GM12878 (cell line): Measurements from ENCODE around the gene CYREN. TPM values are rescaled to one million over a fixed set of nuclear protein-coding genes. Genes with fewer than 3 reads are reported as not detected.

Experiments used
- BACH1 ChIP-seq: fragments of 450-650 bp; IDR thresholded peaks from 2 replicates; pipeline ENCODE4 v1.6.1; 2017; ENCODE audit warnings: mild to moderate bottlenecking, borderline replicate concordance
- BCL11A ChIP-seq: IDR thresholded peaks from 2 replicates; pipeline ENCODE4 v1.6.1; 2011; ENCODE audit warnings: low read depth, low read length
- CREM ChIP-seq: IDR thresholded peaks from 2 replicates; pipeline ENCODE4 v1.6.1; 2014; ENCODE audit warnings: antibody characterized with exemption, low read depth
- E2F8 ChIP-seq: fragments of 450-650 bp; IDR thresholded peaks from 2 replicates; pipeline ENCODE4 v1.6.1; 2018; ENCODE audit warnings: mild to moderate bottlenecking, low read depth, moderate library complexity; ENCODE audit not compliant: partially characterized antibody
- MLLT1 ChIP-seq: fragments of 450-650 bp; IDR thresholded peaks from 2 replicates; pipeline ENCODE4 v1.6.1; 2016; ENCODE audit warnings: mild to moderate bottlenecking
- MTA2 ChIP-seq: fragments of 450-650 bp; IDR thresholded peaks from 2 replicates; pipeline ENCODE4 v1.6.1; 2016; ENCODE audit warnings: low read depth, mild to moderate bottlenecking, moderate library complexity
- NFYA ChIP-seq: IDR thresholded peaks from 2 replicates; pipeline ENCODE4 v1.6.1; 2011; ENCODE audit warnings: low read depth, mild to moderate bottlenecking, low read length, improper control_type of control experiment, borderline replicate concordance
- PBX3 ChIP-seq: IDR thresholded peaks from 2 replicates; pipeline ENCODE4 v1.6.1; 2011; ENCODE audit warnings: mild to moderate bottlenecking, low read depth, low read length, moderate library complexity; ENCODE audit not compliant: insufficient replicate concordance
- POLR2AphosphoS5 ChIP-seq: IDR thresholded peaks from 2 replicates; pipeline ENCODE4 v1.6.1; 2011; ENCODE audit warnings: mild to moderate bottlenecking, low read length, inconsistent platforms
- PRDM15 ChIP-seq: fragments of 450-650 bp; formaldehyde crosslinking; IDR thresholded peaks from 2 replicates; pipeline ENCODE4 v1.4.0; 2020; ENCODE audit warnings: mild to moderate bottlenecking, moderate library complexity
- RBBP5 ChIP-seq: fragments of 200-600 bp; sonication (generic); conservative IDR thresholded peaks from 2 replicates; pipeline ENCODE4 v1.6.1; 2016
- SMAD1 ChIP-seq: fragments of 450-650 bp; IDR thresholded peaks from 2 replicates; pipeline ENCODE4 v1.6.1; 2018; ENCODE audit warnings: mild to moderate bottlenecking, low read depth; ENCODE audit not compliant: partially characterized antibody
- SMAD5 ChIP-seq: IDR thresholded peaks from 2 replicates; pipeline ENCODE4 v1.6.1; 2016; ENCODE audit warnings: antibody characterized with exemption, low read depth
- SP1 ChIP-seq: IDR thresholded peaks from one replicate; pipeline ENCODE4 v1.6.1; 2011; ENCODE audit warnings: low read depth, low read length
- SUPT20H ChIP-seq: IDR thresholded peaks from 2 replicates; pipeline ENCODE4 v1.6.1; 2011; ENCODE audit warnings: low read depth, mild to moderate bottlenecking, low read length, moderate library complexity, borderline replicate concordance; ENCODE audit not compliant: control insufficient read depth
- TCF3 ChIP-seq: IDR thresholded peaks from 2 replicates; pipeline ENCODE4 v1.6.1; 2012; ENCODE audit warnings: low read depth, mild to moderate bottlenecking, low read length, borderline replicate concordance; ENCODE audit not compliant: insufficient read depth
- USF1 ChIP-seq: IDR thresholded peaks from 2 replicates; pipeline ENCODE4 v1.6.1; 2011; ENCODE audit warnings: borderline replicate concordance, low read depth, mild to moderate bottlenecking, moderate library complexity, mixed read lengths, low read length; ENCODE audit not compliant: insufficient read depth; ENCODE audit errors: extremely low read length
- USF2 ChIP-seq: IDR thresholded peaks from 2 replicates; pipeline ENCODE4 v1.6.1; 2011; ENCODE audit warnings: low read depth, low read length, improper control_type of control experiment, borderline replicate concordance
- ZBED1 ChIP-seq: IDR thresholded peaks from 2 replicates; pipeline ENCODE4 v1.6.1; 2016; ENCODE audit warnings: borderline replicate concordance
- ZNF24 ChIP-seq: fragments of 450-650 bp; IDR thresholded peaks from 2 replicates; pipeline ENCODE4 v1.6.1; 2017; ENCODE audit warnings: antibody characterized with exemption, mild to moderate bottlenecking
- polyA plus RNA-seq, 11 experiments: library from polyadenylated mRNA; depleted of rRNA in 4 of 11; unstranded in 6 of 11; stranded (reverse) in 5 of 11; fragments of >200 nt; fragmentation: Nextera tagmentation in 4 of 11; fragmentation: Illumina TruSeq in 1 of 11; extraction: Ambion mirVana in 4 of 11; extraction: Trizol in 1 of 11; gene quantifications; 1 replicate in 1 of 11; 2 replicates in 10 of 11; pipeline versions ENCODE4 v1.2.1 to v1.2.3, GENCODE V29; 2011 to 2016; ENCODE audit warnings: inconsistent platforms in 2 of 11, missing spikeins in 2 of 11, low read depth in 1 of 11
- total RNA-seq, 4 experiments: library from RNA; depleted of rRNA in 3 of 4; stranded (reverse); fragments of >200 nt in 3 of 4; fragmentation: Illumina TruSeq in 1 of 4; extraction: Trizol in 1 of 4; gene quantifications; 2 replicates each; pipeline versions ENCODE4 v1.2.1 to v1.2.3, GENCODE V29; 2013 to 2021

CYREN gene
- total and polyA plus RNA-seq, 10 of the 15 experiments (the other 5 are each of a cell fraction or from before 2014, with no cell fraction given), result 8.7 to 64.3 (median 55.7) TPM

- TF ChIP-seq E2F8 (no peak), NFYA (no peak), TCF3 (no peak), PRDM15 (no peak), ZNF24 (peak; percentile 63), ZBED1 (no peak), USF2 (no peak), MTA2 (peak; percentile 94), BCL11A (peak; percentile 60; the same call in 1 of the 2 replicates), PBX3 (no peak), RBBP5 (no peak), SMAD1 (peak; percentile 62), SMAD5 (no peak), USF1 (no peak), SP1 (no peak), CREM (peak; percentile 44; the same call in 1 of the 2 replicates), SUPT20H (no peak), BACH1 (peak; percentile 69; the same call in 1 of the 2 replicates), POLR2AphosphoS5 (no peak; the same call in 1 of the 2 replicates), MLLT1 (peak; percentile 97)
Observed at GRCh38 chr7:135206941-135207391, 36.5 kb upstream of the CYREN start (continued).
